CD4-positive, alpha-beta T cell treated with Interleukin-6 at 100 ng/mL for 8 hours (primary cell): ENCODE results near the gene CEL.
"Not testable (repeated sequence)": the region's sequence is repeated elsewhere in the genome, so short reads cannot be mapped to it uniquely, and the experiment has no call there.

Source experiments
- DNase-seq: peaks from one replicate; pipeline ENCODE4 v3.0.0-alpha.2; 2020; ENCODE audit warnings: mixed read lengths, low spot score

Gene CEL

DNA sequence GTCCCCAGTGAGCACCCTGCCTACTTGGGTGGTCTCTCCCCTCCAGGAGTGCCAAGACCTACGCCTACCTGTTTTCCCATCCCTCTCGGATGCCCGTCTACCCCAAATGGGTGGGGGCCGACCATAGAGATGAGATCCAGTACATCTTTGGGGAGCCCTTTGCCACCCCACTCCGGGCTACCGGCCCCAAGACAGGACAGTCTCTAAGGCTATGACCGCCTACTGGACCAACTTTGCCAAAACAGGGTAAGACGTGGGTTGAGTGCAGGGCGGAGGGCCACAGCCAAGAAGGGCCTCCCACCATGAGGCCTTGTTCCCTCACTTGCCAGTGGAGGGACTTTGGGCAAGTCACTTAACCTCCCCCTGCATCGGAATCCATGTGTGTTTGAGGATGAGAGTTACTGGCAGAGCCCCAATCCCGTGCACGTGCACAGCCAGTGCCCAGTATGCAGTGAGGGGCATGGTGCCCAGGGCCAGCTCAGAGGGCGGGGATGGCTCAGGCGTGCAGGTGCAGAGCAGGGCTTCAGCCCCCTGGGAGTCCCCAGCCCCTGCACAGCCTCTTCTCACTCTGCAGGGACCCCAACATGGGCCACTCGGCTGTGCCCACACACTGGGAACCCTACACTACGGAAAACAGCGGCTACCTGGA is 24.6 kb downstream of the CEL start:
- not testable (repeated sequence) for DNase-seq

DNA sequence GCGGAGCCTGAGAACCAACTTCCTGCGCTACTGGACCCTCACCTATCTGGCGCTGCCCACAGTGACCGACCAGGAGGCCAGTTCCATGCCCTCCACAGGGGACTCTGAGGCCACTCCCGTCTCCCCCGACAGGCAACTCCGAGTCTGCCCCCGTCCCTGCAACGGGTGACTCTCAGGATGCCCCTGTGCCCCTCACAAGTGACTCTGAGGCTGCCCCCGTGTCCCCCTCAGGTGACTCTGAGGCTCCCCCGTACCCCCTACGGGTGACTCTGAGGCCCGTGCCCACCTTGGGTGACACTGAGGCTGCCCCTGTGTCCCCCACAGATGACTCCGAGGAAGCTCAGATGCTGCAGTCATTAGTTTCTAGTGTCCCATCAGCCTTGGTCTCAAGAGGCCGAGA is 25.1 kb downstream of the CEL start:
- no peak for DNase-seq

DNA sequence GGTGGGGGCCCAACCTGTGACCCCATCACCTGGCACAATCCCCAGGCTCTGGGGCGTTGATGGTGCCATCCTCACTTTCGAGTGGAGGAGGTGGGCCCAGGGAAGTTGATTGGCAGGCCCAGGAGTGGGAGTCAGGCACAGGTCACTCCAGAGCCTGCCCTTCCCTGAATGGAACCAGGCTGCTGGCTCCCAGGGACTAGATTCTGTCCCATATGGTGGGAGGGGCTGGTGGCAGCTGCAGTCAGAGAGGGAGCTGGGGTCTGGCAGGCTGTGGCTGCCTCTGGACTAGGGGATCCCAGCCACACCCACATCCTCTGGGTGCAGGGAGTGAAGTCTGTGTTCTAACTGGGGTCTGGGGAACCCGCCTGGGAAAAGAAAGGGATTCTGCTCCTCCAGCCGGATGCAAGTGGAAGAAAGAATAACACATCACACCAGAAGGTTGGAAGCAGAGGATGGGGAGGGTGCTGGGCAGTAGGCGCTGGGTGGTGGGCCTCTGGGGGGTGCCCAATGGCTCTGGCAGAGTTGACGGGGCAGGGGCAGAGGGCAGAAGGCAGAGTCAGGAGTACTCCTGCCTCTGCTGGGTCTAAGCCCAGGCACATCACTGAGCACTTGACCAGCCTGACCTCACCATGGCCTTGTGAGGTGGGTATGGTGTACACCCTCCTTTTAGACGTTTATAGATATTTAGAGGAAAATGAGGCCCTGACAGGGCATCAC is 25.8 kb downstream of the CEL start:
- DNase-seq, result no peak

DNA sequence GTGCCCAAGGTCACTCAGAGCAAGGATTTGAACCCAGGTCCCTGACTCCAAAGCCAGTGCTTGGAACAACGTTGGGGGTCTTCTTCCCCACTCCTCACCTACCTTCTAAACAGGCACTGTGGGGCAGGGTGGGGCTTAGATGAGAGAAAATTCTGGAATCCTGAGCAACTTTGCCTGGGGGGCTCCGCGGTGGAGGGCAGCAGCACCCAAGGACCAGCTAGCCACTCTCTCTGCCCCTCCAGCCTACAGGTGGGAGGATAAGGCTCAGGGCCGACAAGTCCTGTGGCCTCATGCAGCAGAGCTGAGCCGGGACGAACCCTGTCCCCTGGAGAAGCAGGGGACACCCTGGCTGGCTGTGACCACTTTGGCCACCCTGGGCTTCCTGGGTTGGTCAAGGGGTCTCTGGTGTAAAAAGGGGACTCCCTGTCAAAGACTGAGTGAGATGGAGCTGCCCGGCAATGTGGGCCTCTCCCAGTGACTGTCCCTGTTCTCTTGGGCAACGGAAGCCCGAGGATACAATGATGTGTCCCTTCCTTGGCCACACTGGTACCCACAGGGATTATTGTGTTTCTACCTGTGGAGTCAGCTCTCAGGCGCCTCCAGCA is 26.5 kb downstream of the CEL start:
- DNase-seq, result no peak

DNA sequence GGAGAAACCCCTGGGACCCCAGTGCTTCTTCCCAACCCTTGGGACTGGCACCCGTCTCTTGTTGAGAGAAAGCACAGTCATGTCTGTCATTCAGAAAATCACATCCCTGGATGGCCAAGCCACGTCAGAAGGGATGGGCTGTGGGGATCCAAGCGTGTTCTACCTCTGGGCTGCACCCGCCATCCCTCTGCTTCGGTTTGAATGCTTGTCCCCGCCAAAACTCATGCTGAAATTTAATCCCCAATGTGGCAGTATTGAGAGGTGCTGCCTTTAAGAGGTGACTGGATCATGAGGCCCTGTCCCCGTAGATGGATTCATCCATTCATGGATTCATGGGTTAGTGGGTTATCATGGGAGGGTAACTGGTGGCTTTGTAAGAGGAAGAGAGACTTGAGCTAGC is 27.0 kb downstream of the CEL start:
- no peak for DNase-seq

DNA sequence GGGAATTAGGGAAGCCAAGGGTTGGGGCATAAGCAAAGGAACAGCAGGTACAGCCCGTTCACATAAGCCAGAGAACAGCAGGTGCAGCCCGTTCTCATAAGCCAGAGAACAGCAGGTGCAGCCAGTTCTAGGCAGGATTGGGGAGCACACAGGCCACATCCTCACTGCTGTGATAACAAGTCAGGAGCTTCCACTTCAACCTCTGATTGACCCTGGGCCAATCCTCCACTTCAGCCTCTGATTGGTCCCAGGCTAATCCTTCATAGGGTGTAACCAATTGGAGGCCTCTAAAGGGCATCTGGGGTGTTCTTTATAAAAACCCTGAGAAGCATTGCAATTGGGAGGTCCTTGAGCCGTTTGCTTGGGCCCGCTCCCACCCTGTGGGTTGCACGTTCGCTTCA is 27.5 kb downstream of the CEL start:
- no peak for DNase-seq

DNA sequence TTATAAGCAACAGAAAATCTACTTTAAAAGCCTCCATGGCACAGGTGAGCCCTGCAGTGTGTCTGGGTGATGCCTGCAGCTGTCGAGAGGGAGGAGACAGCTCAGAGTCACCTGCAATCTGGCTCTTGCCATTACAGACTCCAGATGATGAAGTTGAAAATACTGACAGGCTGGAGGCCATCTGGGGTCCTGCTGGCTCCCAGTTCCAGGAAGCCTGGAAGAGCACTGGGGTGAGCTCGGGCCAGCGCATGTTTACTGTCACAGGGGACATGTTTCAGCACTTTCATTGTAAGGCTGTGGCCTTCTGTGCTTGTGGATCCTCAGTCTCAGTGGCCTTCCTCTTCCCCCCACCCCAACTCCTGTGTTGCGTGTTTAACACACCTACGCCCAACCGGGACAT is 28.4 kb downstream of the CEL start:
- DNase-seq, result no peak

DNA sequence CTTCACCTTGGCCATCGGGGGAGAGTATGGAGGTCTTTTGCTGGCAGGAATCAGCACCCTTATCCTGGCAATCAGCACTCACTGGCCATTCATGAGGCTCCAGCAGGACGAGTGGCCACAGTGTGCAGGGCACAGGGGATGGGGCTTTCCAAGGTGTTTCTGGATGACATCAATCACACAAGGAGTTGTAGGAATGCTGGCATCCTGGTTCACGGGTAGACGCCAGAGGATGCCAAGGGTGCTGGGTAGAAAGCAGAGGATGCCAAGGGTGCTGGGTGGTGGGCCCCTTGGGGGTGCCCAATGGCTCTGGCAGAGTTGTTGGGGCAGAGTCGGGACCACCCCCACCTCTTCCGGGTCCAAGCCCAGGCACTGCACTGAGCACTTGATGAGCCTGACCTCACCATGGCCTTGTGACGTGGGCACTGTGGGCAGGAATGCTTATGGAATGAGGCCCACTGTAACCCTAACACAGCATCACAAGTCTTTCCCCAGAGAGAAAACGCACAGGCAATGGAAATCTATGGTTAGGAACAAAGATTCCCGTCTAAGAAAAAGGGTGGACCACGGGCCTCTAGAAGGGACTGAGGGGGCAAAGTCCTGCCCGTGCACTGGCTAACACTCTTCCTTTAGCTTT is 29.1 kb downstream of the CEL start:
- no peak for DNase-seq

DNA sequence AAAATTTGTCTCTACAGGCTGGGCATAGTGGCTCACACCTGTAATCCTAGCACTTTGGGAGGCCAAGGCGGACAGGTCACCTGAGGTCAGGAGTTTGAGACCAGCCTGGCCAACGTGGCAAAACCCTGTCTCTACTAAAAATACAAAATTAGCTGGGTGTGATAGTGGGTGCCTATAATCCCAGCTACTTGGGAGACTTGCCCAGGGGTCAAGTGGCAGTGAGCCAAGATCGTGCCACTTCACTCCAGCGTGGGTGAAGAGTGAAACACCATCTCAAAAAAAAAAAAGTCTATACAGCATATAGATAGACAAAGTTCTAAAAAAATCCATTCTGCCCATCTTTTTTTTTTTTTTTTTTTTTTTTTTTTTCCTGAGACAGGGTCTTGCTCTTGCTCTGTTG is 32.6 kb downstream of the CEL start:
- not testable (repeated sequence) for DNase-seq

DNA sequence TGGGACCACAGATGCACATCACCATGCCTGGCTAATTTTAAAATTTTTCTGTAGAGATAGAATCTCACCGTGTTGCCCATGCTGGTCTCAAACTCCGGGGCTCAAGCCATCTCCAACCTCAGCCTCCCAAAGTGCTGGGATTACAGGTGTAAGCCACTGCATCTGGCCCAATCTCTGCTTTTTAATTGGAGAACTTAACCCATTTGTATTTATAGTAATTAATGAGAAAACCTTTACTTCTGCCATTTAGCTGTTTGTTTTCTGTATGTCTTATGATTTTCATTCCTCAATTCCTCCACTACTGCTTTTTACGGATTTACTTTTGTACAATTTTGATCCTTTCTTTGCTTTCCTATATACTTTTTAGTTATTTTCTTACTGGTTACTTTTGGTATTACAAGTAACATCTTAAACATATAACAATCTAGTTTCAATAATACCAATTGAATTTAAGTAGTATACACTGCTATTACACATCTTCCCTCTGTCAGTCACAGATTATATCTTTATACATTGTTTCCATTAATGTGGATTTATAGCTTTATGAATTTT is 33.1 kb downstream of the CEL start:
- DNase-seq, result no peak

DNA sequence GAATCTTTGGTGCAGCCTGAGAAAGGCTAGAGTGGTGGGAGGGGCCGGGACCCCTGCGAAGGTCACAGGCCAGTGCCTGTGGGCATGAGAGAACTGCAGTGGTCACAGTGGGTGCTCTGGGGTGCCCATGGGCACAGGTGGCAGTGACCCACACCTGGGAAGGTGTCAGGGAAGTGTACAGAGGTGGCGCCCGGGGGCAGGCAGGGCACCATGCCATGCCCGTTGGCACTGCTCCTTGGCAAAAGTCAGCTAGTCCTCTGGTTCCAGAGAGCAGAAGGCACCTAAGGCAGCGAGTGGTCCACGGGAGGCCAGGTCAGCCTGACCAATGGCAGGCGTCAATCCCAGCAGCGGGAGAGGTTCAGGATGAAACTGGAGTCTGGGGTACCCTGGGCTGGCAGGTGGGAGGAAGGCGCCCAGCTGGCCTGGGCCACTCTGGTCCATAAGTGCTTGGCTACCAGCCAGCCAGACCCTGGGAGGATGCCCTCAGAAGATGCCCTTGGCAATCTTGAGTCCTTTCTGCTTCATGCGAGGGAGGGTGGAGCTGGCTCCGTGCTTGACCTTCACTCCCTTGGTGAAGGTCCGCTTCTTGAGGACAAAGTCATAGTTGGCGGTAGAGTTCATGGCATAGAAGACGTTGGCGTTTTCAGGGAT is 36.4 kb downstream of the CEL start:
- no peak for DNase-seq

DNA sequence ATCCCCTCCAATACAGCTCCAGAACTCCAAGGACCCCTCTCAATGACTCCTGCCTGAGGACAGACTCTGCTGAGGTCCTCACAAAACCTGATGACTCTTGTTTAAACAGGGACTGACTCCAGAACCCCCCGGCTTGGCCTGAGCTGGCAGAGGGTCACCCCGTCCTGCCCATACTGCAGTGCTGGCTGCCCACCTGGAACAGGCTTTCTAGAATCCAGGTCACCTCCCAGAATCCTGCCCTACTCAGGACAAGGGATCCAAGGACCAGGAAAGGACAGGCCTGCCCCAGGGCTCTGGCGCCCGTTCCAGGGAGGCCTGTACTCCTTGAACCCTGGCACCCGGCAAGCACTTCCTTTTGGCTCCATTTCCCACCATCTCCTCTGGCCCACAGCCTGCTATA is 37.1 kb downstream of the CEL start:
- no peak for DNase-seq

DNA sequence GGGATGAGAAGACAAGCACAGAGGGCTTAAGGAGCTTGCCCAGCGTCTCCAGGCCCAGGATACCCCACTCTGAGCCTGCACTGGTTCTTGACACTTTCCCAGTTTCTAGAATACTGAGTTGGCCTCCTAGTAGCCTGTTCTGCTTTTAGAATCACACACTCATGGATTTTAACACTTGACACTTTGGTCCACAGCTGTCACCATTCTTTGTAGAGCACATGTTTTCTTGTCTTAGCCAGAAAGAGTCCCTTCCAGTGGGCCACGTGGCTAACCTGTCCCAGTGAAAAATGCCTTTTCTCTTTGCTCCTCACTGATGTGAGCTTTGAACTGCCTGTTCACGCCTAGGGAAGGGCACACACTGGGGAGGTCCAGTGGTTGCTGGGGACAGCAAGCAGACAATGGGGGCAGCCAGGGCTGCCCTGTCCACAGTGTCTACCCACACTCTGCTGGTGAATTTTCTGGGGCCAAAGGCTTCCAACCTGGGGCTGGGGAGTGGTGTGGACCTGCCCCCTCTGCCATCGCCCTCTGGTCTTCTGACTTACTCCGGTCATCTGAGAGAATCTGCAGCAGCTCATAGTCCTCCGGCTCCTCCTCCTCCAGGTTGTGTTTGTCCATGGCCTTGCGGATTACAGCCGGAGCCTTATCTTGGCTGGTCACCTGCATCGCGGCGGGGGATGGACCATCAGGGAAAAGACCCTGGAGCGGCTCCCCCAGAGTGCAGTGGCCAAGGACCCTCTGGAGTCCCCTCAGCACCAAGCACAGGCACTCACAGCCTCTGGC is 38.1 kb downstream of the CEL start:
- DNase-seq, result no peak

DNA sequence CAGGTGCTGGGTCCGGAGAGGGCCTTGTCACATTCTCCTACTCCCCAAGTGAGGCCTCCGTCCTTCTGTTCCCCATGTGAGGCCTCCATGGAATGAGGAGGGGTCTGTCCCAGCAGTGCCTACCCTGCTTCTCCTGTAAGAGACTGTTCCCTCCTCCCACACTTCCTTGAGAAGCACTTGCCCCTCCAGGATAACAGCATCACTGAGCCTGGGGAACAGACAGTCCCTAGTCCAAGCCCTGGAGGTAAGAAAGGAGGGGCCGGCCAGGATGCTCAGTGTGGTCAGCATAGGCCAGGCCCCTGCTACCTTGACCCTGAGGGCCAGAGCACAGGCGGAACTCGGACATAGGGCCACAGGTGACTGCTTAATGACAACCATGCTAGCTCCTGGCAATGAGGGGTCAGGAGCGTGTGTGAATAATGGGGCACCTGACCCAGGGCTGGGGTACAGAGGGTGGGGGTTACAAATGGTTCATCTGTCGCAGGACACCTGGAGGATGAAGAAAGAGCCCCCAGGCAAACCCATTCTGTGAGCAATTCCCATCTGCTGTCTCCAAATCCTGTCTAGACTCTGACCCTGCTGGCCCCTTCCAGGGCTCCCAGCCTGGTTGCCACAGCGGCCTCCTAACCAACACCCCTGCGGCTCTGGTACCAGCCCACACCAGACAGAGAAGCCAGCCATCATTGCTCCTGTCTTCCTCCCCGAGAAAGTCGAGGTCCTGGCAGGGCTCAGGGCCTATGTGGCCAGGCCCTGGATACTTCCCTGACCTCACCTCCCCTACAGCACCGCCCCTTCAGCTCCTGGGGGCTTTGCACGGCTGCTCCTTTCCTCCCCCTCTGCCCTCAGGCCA is 39.0 kb downstream of the CEL start:
- no peak for DNase-seq

DNA sequence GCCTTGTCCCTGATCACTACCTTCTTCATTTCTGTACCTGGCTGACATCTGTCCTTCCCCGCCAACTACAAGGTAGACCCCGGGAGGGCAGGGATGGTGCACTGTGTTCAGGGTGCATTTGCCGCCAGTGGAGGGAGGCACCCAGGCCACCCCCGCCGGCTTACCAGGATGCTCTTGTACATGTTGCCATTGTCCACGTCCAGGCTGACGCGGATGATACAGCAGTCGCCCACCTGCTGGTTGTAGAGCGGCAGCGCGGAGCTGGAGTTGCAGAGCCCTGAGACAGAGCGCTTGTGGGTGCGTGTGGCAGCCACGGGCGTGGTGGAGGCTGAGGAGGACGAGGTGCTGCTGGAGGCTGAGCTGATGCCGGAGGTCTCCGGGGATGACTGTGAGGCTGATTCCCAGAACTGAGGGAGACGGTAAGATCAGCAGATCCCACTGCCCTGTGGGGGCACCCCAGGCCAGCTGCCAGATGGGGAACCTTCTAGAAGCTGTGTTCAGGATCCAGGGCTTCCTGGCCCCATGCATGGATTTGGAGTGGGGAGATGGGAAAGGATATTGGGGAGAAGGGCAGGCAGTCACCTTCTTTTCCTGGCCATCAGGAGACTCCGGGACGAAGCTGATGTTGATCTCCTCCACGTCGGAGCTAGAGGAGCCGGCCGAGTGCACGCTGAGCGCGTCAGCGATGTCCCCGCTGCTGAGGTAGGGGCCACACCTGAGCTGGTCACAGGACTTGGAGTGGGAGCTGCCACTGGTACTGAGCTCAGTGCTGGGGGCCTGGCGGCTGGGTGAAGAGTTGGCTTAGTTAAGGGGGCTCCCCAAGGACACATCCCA is 39.8 kb downstream of the CEL start:
- DNase-seq, result no peak

DNA sequence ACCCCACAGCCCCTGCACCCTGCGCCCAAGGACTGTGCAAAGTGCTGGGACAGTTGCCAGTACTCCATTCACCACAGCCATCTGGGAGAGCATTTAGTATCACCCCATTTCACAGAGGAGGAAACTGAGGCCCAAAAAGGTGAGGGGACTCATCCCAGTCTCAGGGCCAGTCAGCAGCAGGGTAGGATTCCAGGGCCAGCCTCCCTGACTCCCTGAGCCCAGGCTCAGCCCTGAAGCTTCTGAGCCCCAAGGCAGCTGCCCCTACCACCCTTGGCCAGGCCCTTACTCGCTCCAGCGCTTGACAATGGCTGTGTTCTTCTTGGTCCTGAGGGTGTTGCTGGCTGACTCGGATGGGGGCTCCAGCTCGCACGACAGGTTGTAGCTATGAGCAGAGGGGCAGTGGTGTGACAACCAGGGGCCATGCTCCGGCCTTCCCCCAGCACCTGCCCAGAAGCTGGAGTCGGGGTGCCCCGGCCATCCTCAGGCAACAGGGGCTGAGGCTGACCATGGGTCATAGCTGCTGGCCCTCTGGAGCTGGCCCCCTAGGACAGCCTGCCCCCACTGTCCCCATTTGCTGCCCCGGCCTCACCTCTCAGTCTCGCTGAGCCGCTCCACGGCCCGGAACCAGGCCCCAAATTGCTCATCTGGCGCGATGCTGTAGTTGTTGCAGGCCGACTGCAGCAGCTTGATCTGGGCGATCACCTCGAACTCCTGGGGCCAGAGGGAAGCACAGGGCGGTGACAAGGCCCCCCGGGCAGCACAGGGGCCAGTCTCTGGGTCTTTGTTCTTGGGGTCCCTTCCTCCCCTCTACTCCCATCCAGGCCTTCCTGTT is 40.6 kb downstream of the CEL start:
- no peak for DNase-seq

DNA sequence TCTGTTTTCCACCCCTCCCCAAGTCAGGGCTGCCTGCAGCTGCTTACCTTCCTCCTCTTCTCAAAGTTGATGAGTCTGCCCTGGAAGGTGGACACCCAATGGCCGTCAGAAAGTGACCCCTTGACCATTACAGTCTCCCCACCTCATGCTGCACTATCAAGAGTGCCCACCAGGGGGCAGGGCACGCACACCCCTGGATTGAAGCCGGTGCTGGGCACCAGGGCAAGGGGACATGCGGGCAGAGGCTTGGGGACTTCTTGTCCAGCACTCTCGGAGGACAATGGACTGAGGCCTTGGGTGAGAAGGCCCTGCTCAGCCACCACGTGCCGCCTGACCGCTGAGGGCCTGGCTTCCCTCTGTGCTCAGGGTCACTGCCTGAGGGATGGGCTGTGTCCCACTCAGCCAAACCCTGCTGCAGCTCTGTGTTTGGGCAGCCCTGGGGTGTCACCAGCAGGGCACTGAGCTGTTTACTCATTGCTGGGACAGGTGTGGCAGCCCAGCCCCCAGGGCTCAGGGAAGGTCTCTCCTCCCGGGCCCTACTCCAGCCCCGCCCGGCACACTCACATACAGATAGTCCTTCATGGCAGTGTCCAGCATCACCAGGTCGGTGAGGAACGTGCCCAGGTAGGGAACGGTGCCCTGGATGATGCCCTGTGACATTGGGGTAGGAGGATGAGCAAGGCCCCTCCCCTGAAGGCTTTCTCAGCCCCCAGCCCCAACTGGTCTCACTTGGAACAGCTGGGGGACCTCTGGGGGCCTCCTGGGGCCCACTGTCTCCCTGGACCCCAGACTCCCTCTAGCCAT is 41.6 kb downstream of the CEL start:
- DNase-seq, result peak; percentile 45

DNA sequence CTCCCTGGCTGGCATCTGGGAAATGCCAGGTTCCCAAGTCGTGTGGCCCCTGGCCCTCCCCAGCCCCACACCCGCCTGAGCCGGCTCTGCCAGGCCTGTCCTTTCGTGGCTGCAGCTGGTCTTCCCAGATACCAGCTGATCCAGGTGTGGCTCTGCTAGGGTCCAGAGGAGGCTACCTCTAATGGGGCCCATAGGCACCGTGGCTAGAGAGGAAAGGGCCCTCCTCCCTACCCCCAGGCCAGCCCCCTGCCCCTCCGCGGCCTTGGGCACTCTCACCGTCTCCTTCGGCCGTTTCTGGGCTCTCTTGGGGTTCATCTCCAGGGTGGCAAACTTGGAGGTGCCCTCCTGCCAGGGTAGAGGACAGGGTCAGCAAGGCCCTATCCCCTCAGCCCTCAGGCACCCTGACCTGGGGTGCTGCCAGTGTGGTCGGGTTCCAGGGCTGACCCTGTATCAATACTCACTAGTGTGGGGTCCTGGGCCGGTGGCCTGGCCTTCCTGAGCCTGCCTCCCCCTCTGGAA is 42.3 kb downstream of the CEL start:
- no peak for DNase-seq
